SK-N-SH treated with all-trans-retinoic acid at 6 μM for 48 hours (cell line): ENCODE results near the gene TLN1.

ENCODE experiments used
- ARNTL ChIP-seq: fragments of 450-650 bp; formaldehyde crosslinking; IDR thresholded peaks from 2 replicates; pipeline ENCODE4 v1.5.0; 2020; ENCODE audit warnings: low read depth, mild to moderate bottlenecking, moderate library complexity, borderline replicate concordance
- CREB5 ChIP-seq: fragments of 250-450 bp; sonication (Bioruptor Pico); IDR thresholded peaks from 2 replicates; pipeline ENCODE4 v1.5.1; 2020; ENCODE audit warnings: low read depth, mild to moderate bottlenecking, moderate library complexity
- CSDC2 ChIP-seq: fragments of 250-450 bp; sonication (Bioruptor Pico); IDR thresholded peaks from 2 replicates; pipeline ENCODE4 v1.5.0; 2020; ENCODE audit warnings: mild to moderate bottlenecking, moderate library complexity
- ESRRG ChIP-seq: fragments of 250-450 bp; sonication (Bioruptor Pico); IDR thresholded peaks from 2 replicates; pipeline ENCODE4 v1.6.1; 2021; ENCODE audit warnings: mild to moderate bottlenecking
- GLIS3 ChIP-seq: fragments of 250-450 bp; sonication (Bioruptor Pico); IDR thresholded peaks from 2 replicates; pipeline ENCODE4 v1.5.0; 2020; ENCODE audit warnings: mild to moderate bottlenecking, moderate library complexity
- PATZ1 ChIP-seq: fragments of 250-450 bp; sonication (Bioruptor Pico); IDR thresholded peaks from 2 replicates; pipeline ENCODE4 v1.8.0; 2020; ENCODE audit warnings: mild to moderate bottlenecking, moderate library complexity, borderline replicate concordance
- RARB ChIP-seq: fragments of 250-450 bp; sonication (Bioruptor Pico); IDR thresholded peaks from 2 replicates; pipeline ENCODE4 v1.8.0; 2021; ENCODE audit warnings: mild to moderate bottlenecking, moderate library complexity
- SNAI2 ChIP-seq: fragments of 250-450 bp; sonication (Bioruptor Pico); IDR thresholded peaks from 2 replicates; pipeline ENCODE4 v1.5.0; 2020; ENCODE audit warnings: mild to moderate bottlenecking, moderate library complexity
- TSHZ2 ChIP-seq: fragments of 250-450 bp; sonication (Bioruptor Pico); IDR thresholded peaks from 2 replicates; pipeline ENCODE4 v1.5.0; 2020; ENCODE audit warnings: mild to moderate bottlenecking, moderate library complexity
- ZFP30 ChIP-seq: fragments of 450-650 bp; formaldehyde crosslinking; IDR thresholded peaks from 2 replicates; pipeline ENCODE4 v1.5.0; 2022; ENCODE audit warnings: mild to moderate bottlenecking, moderate library complexity
- ZNF565 ChIP-seq: fragments of 450-650 bp; formaldehyde crosslinking; conservative IDR thresholded peaks from 2 replicates; pipeline ENCODE4 v1.5.0; 2020; ENCODE audit warnings: low read depth, mild to moderate bottlenecking, moderate library complexity
- ZNF70 ChIP-seq: fragments of 450-650 bp; formaldehyde crosslinking; IDR thresholded peaks from 2 replicates; pipeline ENCODE4 v1.5.0; 2020; ENCODE audit warnings: mild to moderate bottlenecking, moderate library complexity

- no peak for TF ChIP-seq RARB (CRISPR knock-in tag)
- TF ChIP-seq ZFP30, result no peak
- TF ChIP-seq ZNF565, result no peak
- TF ChIP-seq CREB5, result no peak
- TF ChIP-seq GLIS3, result no peak
- TF ChIP-seq PATZ1, result no peak
- TF ChIP-seq CSDC2, result no peak
- no peak for TF ChIP-seq SNAI2
- no peak for TF ChIP-seq ARNTL (CRISPR knock-in tag)
- TF ChIP-seq TSHZ2 (CRISPR knock-in tag), result no peak
- TF ChIP-seq ESRRG, result no peak
- TF ChIP-seq ZNF70 (CRISPR knock-in tag), result no peak
These were observed 22.3 kb upstream of the TLN1 start, which contains the start of gene MSMP for GRCh38 chr9:35754264-35754663.
